HG02870 (cell line): Measurements from ENCODE around the gene HOTAIR.

ENCODE experiments used
- ATAC-seq: cut with Tn5 transposase; IDR thresholded peaks from one replicate; pipeline ENCODE4 v1.9.1; 2021; ENCODE audit warnings: mild to moderate bottlenecking, moderate library complexity; ENCODE audit not compliant: unreplicated experiment

HOTAIR gene

DNA sequence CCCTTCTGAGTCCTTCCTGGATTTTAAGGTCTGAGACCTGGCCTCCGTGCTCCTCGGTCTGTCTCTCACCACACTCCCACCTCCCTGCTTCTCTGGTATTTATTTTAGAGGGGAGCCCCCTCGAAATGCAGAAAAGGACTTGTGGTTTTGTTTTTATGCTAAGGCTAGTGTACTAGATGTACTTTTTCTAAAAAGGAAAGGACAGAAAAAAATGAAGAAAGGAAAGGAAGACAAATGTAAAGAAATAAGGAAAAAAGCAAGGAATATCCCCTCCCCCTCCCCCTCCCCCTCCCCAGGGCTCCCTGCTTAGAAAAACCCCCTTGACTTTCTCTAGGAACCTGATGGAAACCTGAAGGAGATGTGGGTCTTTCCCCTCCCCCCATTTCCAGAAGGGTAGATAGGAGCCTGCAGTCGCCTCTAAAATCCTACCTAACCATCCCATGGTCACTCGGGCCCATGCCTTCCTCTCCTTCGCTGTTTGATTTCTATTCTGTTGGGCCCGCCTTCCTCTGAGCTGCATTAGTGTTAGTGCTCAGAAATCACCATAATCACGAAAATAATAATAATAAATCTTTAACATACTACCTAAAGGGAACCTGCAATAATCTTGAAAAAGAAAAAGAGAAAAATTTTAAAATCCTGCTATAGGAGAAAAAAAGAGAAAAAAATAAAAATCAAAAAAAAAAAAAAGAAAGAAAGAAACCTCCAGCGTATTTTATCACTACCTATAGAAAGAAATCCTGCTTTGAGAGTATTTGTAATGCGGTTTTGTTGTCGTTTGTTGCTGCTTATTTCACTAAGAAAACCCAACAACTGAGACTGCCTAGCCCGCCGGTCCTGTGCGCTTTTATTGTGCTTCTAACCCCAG, 37.1 kb upstream of the HOTAIR start:
- ATAC-seq, result no peak

- no peak for ATAC-seq
These were observed 36.4 kb upstream of the HOTAIR start for GRCh38 chr12:54010972-54011664.

- no peak for ATAC-seq
These were observed 35.6 kb upstream of the HOTAIR start for GRCh38 chr12:54010053-54010971.

DNA sequence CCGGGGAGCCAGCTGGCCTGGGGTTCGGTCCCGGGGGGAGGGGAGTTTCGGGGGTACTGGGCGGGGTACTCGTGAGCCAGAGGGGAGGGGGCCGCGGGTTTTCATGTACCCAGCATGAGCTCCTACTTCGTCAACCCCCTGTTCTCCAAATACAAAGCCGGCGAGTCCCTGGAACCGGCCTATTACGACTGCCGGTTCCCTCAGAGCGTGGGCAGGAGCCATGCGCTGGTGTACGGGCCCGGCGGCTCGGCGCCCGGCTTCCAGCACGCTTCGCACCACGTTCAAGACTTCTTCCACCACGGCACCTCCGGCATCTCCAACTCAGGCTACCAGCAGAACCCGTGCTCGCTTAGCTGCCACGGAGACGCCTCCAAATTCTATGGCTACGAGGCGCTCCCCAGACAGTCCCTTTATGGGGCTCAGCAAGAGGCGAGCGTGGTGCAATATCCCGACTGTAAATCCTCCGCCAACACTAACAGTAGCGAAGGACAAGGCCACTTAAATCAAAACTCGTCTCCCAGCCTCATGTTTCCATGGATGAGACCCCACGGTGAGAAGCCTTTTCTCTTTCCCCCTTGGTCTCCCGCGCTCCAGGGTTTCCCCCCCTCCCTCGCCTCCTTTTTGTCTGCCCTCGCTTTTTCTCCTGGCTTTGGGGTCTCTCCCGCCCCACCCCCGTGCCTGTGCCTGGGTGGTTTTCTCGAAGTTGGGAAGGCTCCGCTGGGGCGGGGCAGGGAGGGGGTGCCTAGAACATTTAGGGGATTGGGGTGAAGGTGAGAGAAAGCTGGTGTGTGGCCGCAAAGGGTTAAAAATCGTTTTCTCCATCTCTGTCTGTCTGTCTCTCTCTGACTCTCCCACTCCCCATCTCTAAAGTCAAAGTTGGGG, 34.7 kb upstream of the HOTAIR start:
- no peak for ATAC-seq

DNA sequence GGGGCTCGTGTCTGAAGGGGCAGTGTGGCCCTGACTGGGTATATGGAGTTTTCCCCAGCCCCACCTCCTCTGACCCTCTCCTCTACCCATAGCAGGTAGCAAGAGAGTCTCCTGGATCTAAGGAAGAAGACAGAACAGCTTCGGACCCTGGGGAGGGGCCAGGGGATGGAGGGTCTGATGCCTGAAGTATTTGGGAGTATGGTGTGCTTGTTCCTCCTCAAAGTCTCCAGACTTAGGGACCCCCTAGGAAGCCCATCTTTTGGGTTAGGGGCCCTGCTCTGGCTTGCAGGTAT, 33.5 kb upstream of the HOTAIR start:
- no peak for ATAC-seq

GRCh38 chr12:54007538-54008259, 32.9 kb upstream of the HOTAIR start:
- no peak for ATAC-seq

DNA sequence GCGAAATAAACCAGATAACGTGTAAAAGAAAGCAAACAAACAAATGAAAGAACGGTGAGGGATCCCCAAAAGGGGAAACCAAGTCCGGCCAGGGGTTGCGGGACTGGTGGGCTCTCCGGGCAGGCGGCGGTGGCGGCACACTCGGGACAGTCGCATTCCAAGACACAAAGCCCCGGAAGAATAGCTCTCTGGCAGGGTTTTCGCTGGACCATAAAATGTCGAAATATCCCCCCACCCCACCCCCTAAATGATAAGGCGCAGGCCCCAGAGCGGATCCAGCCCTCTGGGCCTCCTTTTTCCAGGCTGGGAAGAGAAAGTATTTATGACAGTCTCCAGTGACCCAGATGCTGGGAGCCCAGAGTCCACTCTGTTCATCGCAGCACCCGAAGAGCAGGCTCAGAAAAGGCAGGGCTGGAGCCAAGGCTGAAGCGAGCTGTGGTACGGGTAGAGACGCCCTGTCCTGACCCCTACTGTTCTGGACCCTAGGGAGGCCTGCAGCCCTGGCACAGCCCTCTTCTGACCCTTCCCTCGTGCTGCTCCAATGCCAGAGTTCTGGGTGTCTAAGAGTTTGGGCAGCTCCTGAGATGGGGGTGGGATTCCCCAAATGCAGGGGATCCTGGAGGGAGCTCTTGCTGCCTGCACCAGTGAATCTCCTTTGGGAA, 31.9 kb upstream of the HOTAIR start:
- no peak for ATAC-seq

GRCh38 chr12:54005853-54006558, 31.3 kb upstream of the HOTAIR start:
- peak; percentile 67 for ATAC-seq

GRCh38 chr12:54005531-54005852, 30.7 kb upstream of the HOTAIR start:
- no peak for ATAC-seq

DNA sequence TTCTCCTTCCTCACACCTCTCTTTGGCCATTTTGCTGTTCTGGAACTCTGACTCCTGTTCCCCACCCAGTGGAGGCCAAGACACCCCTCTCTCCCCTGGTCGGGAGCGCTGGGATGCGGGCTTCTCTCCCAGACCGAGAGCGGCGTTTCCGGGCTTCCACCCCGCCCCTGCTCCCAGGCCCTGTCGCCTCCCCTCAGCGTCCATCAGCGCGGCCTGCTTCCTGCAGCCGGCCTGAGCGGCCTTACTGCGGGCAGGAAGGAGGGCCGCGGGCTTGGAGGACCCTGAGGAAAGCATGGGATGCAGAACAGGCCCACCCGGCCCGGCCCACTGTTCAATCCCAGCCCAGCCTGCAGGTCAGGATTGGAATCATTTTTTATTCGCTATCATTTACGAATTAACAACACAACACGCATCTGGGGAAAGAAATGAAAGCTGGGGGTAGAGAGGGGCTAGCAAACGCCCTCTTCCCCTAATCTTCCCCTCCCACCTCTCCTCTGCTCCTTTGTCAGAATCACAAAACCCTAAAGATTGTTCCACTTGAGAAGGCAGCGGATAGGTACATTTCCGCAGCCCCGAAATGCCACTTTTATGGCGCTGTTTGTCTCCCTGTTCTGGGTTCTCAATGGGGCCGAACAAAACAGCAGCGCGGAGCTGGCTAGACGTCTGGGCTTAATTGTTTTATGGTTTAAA, 30.2 kb upstream of the HOTAIR start:
- ATAC-seq, result no peak

GRCh38 chr12:54004063-54004840, 29.5 kb upstream of the HOTAIR start:
- no peak for ATAC-seq

DNA sequence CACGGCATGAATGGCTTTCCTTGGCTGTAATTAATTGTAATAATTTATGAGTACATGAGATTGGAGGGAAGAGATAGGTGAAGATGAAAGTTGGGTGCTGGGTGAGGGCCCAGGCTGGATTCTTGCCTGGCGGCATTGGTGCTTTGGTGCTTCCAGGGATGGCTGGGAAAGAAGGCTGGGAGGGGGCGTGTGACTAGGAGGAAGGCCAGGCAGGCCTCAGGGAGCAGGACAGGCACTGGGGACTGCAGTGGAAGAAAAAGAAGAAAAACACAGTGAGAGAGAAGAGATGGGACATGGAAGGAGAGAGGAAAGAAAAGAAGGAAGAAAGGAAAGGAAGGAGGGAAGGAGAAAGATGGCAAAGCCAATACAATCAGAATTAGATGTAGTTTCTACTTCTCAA, 28.9 kb upstream of the HOTAIR start:
- ATAC-seq, result no peak

- ATAC-seq, result no peak
These were observed 28.2 kb upstream of the HOTAIR start for GRCh38 chr12:54002915-54003389.

- no peak for ATAC-seq
These were observed 27.6 kb upstream of the HOTAIR start for GRCh38 chr12:54002278-54002914.

- no peak for ATAC-seq
These were observed 26.8 kb upstream of the HOTAIR start for GRCh38 chr12:54001283-54002187.
